Middle frontal gyrus (tissue), 1 donor: Measurements from ENCODE around the gene KHDRBS1.
"Not testable (repeated sequence)": the region's sequence is repeated elsewhere in the genome, so short reads cannot be mapped to it uniquely, and the experiment has no call there.

Source experiments
- DNase-seq: peaks from one replicate; pipeline ENCODE4 v3.0.0-alpha.2; 2015; ENCODE audit warnings: low spot score; ENCODE audit errors: extremely low spot score

Gene KHDRBS1

GRCh38 chr1:32012709-32013385 is 821 bp upstream of the KHDRBS1 start:
- DNase-seq, result no peak

- no peak for DNase-seq
These were observed 705 bp downstream of the KHDRBS1 start for GRCh38 chr1:32014199-32014947.

- no peak for DNase-seq
These were observed 1.2 kb downstream of the KHDRBS1 start for GRCh38 chr1:32014948-32015273.

- DNase-seq, result no peak
These were observed 6.7 kb downstream of the KHDRBS1 start for GRCh38 chr1:32020339-32020738.

- not testable (repeated sequence) for DNase-seq
These were observed 7.9 kb downstream of the KHDRBS1 start for GRCh38 chr1:32021574-32022018.

- no peak for DNase-seq
These were observed 9.7 kb downstream of the KHDRBS1 start for GRCh38 chr1:32023351-32023750.

- no peak for DNase-seq
These were observed 11.8 kb downstream of the KHDRBS1 start for GRCh38 chr1:32025515-32025914.

- DNase-seq, result no peak
These were observed 15.1 kb downstream of the KHDRBS1 start for GRCh38 chr1:32028746-32029145.

- DNase-seq, result no peak
These were observed 18.1 kb downstream of the KHDRBS1 start for GRCh38 chr1:32031578-32032274.

GRCh38 chr1:32032275-32032615 is 18.6 kb downstream of the KHDRBS1 start:
- no peak for DNase-seq

- no peak for DNase-seq
These were observed 21.5 kb downstream of the KHDRBS1 start for GRCh38 chr1:32035119-32035518.

- no peak for DNase-seq
These were observed 27.0 kb downstream of the KHDRBS1 start for GRCh38 chr1:32040711-32041110.

- DNase-seq, result no peak
These were observed 28.7 kb downstream of the KHDRBS1 start for GRCh38 chr1:32042330-32042729.

- DNase-seq, result no peak
These were observed 30.6 kb downstream of the KHDRBS1 start for GRCh38 chr1:32044234-32044633.

GRCh38 chr1:32045772-32046171 is 32.1 kb downstream of the KHDRBS1 start:
- DNase-seq, result no peak

- DNase-seq, result no peak
These were observed 34.0 kb downstream of the KHDRBS1 start for GRCh38 chr1:32047701-32048100.

- no peak for DNase-seq
These were observed 34.8 kb downstream of the KHDRBS1 start for GRCh38 chr1:32048440-32048839.

GRCh38 chr1:32051706-32052105 is 38.0 kb downstream of the KHDRBS1 start:
- no peak for DNase-seq

- DNase-seq, result no peak
These were observed 39.2 kb downstream of the KHDRBS1 start for GRCh38 chr1:32052887-32053286.

- DNase-seq, result no peak
These were observed 41.7 kb downstream of the KHDRBS1 start for GRCh38 chr1:32055416-32055815.

- no peak for DNase-seq
These were observed 42.9 kb downstream of the KHDRBS1 start for GRCh38 chr1:32056598-32056997.

- no peak for DNase-seq
These were observed 47.2 kb downstream of the KHDRBS1 start for GRCh38 chr1:32060914-32061313.

- no peak for DNase-seq
These were observed 49.2 kb downstream of the KHDRBS1 start for GRCh38 chr1:32062867-32063230.
